Gastrocnemius medialis (tissue), 4 donors: ENCODE measurements around the gene NTNG1.

Experiments
- CTCF ChIP-seq, 5 experiments: fragments of 450-650 bp in 3 of 5; fragments of 200-600 bp in 2 of 5; sonication (generic) in 2 of 5; IDR thresholded peaks in 4 of 5; conservative IDR thresholded peaks in 1 of 5; 1 replicate in 4 of 5; 2 replicates in 1 of 5; pipeline ENCODE4 v1.5.1; 2016 to 2019; ENCODE audit warnings: antibody characterized with exemption in 5 of 5, mild to moderate bottlenecking in 3 of 5, moderate library complexity in 3 of 5
- POLR2A ChIP-seq, 2 donors: fragments of 450-650 bp; IDR thresholded peaks; one replicate each; pipeline ENCODE4 v1.6.1; 2017; ENCODE audit warnings: antibody characterized with exemption in 2 of 2, mild to moderate bottlenecking in 2 of 2, moderate library complexity in 2 of 2

GRCh38 chr1:107443860-107444259, 303.0 kb downstream of the NTNG1 start:
- TF ChIP-seq CTCF (IDR thresholded peaks at IDR 0.05 in 4 of 5, conservative IDR thresholded peaks at IDR 0.05 in 1 of 5) = no peak
- TF ChIP-seq POLR2A (IDR thresholded peaks at IDR 0.05) = no peak
